T-cell (primary cell): ENCODE measurements around the gene VAMP7. TPM values are rescaled to one million over a fixed set of nuclear protein-coding genes. Genes with fewer than 3 reads are reported as not detected.
"Not testable (repeated sequence)": the region's sequence is repeated elsewhere in the genome, so short reads cannot be mapped to it uniquely, and the experiment has no call there.

Experiments
- ATAC-seq, 4 experiments: fragments of 200-7000 bp in 3 of 4; fragments of 150-1000 bp in 1 of 4; cut with Tn5 transposase; replicated peaks in 1 of 4; 1 replicate in 3 of 4; 2 replicates in 1 of 4; pipeline ENCODE4 v1.10.0; 2021; ENCODE audit warnings: moderate library complexity in 3 of 4, mild to moderate bottlenecking in 2 of 4, moderate number of reproducible peaks in 1 of 4
- CTCF ChIA-PET, 2 donors: fragments of 300-600 bp; sonication (Branson Sonifier 250); formaldehyde crosslinking; loops; one replicate each; lab custom pipeline; 2022; ENCODE audit warnings: antibody characterized with exemption in 2 of 2; lab: Charles Lee
- POLR2A ChIA-PET, 2 donors: fragments of 300-600 bp; sonication (Branson Sonifier 250); formaldehyde crosslinking; loops; one replicate each; lab custom pipeline; 2022; ENCODE audit warnings: antibody characterized with exemption in 2 of 2; lab: Charles Lee
- DNase-seq, 35 experiments: peaks; one replicate each; pipeline versions ENCODE4 v3.0.0 to v3.0.0-alpha.2; 2013 to 2023
- H3K27ac ChIP-seq: one replicate; pipeline ENCODE4 v1.5.1; 2013; ENCODE audit warnings: low read length
- H3K27me3 ChIP-seq, 2 experiments: replicated peaks in 1 of 2; 1 replicate in 1 of 2; 2 replicates in 1 of 2; pipeline versions ENCODE4 v1.6.1 to v1.7.0; 2013; ENCODE audit warnings: low read length in 1 of 2, mixed read lengths in 1 of 2; ENCODE audit not compliant: control insufficient read depth in 2 of 2, insufficient read depth in 2 of 2; ENCODE audit errors: extremely low read depth in 1 of 2
- H3K36me3 ChIP-seq, 2 donors: 1 replicate in 1 of 2; 2 replicates in 1 of 2; pipeline versions ENCODE4 v1.6.1 to v1.7.0; 2013; ENCODE audit warnings: low read length in 1 of 2; ENCODE audit not compliant: control insufficient read depth in 2 of 2, insufficient read depth in 1 of 2; ENCODE audit errors: extremely low read depth in 1 of 2
- H3K4me1 ChIP-seq, 2 experiments: 1 replicate in 1 of 2; 2 replicates in 1 of 2; pipeline versions ENCODE4 v1.6.1 to v1.7.0; 2013; ENCODE audit warnings: low read length in 2 of 2, mixed read lengths in 1 of 2; ENCODE audit not compliant: insufficient read depth in 2 of 2, control insufficient read depth in 1 of 2; ENCODE audit errors: extremely low read depth in 1 of 2
- H3K4me3 ChIP-seq, 2 donors: 1 replicate in 1 of 2; 2 replicates in 1 of 2; pipeline versions ENCODE4 v1.5.1 to v1.7.0; 2013; ENCODE audit warnings: mild to moderate bottlenecking in 2 of 2, low read length in 1 of 2, moderate library complexity in 1 of 2; ENCODE audit not compliant: control insufficient read depth in 1 of 2; ENCODE audit errors: extremely low read depth in 1 of 2
- H3K9me3 ChIP-seq: 2 replicates; pipeline ENCODE4 v1.7.0; 2013
- H3K27ac Mint-ChIP-seq, 2 donors: one replicate each; pipeline ENCODE4 v1.8.0; 2020 to 2021; ENCODE audit warnings: mild to moderate bottlenecking in 2 of 2, mixed read lengths in 2 of 2
- H3K27me3 Mint-ChIP-seq, 2 donors: one replicate each; pipeline ENCODE4 v1.8.0; 2021 to 2022; ENCODE audit warnings: mixed read lengths in 2 of 2
- H3K36me3 Mint-ChIP-seq: one replicate; pipeline ENCODE4 v1.8.0; 2021; ENCODE audit warnings: mixed read lengths
- H3K4me1 Mint-ChIP-seq, 3 donors: one replicate each; pipeline ENCODE4 v1.8.0; 2020 to 2022; ENCODE audit warnings: mixed read lengths in 3 of 3, mild to moderate bottlenecking in 1 of 3
- H3K4me3 Mint-ChIP-seq, 3 donors: one replicate each; pipeline ENCODE4 v1.8.0; 2020 to 2022; ENCODE audit warnings: mild to moderate bottlenecking in 3 of 3, mixed read lengths in 3 of 3, moderate library complexity in 3 of 3
- H3K9me3 Mint-ChIP-seq, 3 donors: one replicate each; pipeline ENCODE4 v1.8.0; 2020 to 2022; ENCODE audit warnings: mixed read lengths in 3 of 3
- WGBS: methylation state at CpG from one replicate; pipeline ENCODE4 v1.1.5; 2013; ENCODE audit warnings: missing lambda C conversion rate; ENCODE audit not compliant: insufficient coverage; 5-methylcytosine and 5-hydroxymethylcytosine counted together
- total RNA-seq, 35 experiments: library from RNA in 6 of 35; stranded (reverse) in 6 of 35; fragments of 120-200 nt in 1 of 35; gene quantifications; one replicate each; pipeline versions ENCODE4 v1.2.1 to v1.2.4 and lab custom pipeline; 2013 to 2026

Gene VAMP7
- total RNA-seq, 5 donors from 2014 or later (not counting 1 experiment from before 2014, with no cell fraction given) = 18.8 to 23.5 (median 19.5) TPM

DNA sequence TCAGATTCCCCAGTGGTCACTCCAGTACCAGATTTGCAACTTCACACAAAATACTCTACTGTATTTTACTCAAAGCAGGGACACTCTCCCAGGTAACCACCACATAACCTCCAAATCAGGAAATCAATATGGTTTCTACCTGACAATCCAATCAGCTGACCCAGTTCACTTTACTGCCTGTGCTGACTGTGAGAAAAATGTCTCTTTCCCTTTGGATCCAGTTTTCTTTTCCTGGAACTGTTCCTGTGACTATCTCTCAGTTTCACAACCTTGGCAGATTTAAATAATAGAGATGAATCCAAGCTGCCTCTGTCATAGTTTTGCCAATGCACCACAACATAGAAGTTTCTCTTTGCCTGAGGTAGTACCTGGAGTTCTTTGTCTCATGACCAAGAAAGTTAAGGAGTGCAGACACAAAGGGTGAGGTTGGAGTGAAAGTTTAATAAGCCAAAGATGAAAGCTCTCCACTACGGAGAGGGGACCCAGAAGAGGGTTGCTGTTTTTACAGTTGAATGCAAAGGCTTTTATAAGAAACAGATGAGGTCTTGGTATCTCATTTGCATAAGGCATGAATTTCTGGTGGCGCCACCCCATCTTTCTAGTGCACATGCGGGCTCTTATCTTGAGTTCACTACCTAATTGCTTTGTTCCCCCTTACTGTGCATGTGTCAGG lies 86.6 kb downstream of the VAMP7 start:
- H3K27me3 ChIP-seq = peaks cover 0 to 7% of the 10 kb centered on the region in 2 experiments
- CTCF ChIA-PET = no interaction called here
- POLR2A ChIA-PET = no interaction called here
- no peak overlapping the region for H3K27ac ChIP-seq
- no peaks in the 10 kb centered on the region for H3K36me3 Mint-ChIP-seq
- H3K9me3 Mint-ChIP-seq = peaks cover 12 to 32% (median 19%) of the 10 kb centered on the region in 3 donors
- H3K36me3 ChIP-seq = no peaks in the 10 kb centered on the region
- H3K4me1 Mint-ChIP-seq = peaks cover 0 to 8% (median 0%) of the 10 kb centered on the region in 3 donors
- DNase-seq (no peak), ATAC-seq (no peak)
- peaks cover 8 to 35% of the 10 kb centered on the region in 2 donors for H3K27me3 Mint-ChIP-seq
- 20% methylated on average over 2 of the region's 3 CpGs for WGBS
- no peak overlapping the region for H3K27ac Mint-ChIP-seq
- no peaks in the 10 kb centered on the region for H3K9me3 ChIP-seq
- no peak overlapping the region for H3K4me3 ChIP-seq
- no peak overlapping the region for H3K4me3 Mint-ChIP-seq
- H3K4me1 ChIP-seq = no peaks in the 10 kb centered on the region

DNA sequence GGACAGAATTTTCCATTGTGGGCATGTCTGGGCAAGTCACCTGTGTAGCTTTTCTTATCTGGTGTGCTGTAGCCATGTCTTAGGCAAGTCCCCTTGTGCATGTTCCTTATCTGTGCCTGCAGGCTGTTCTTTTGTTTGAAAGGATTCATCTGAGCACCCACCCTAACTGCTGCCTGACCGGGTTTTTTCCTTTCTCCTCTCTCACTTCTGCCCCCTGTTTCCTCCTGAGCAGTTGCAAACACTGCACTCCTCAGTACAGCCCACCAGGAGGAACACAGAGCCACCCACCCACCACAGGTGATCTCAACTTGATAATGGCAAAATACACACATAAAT lies 87.1 kb downstream of the VAMP7 start:
- no peak for DNase-seq
- 44% methylated on average over 1 of the region's 1 CpG for WGBS
- H3K27me3 Mint-ChIP-seq = peaks cover 8 to 35% of the 10 kb centered on the region in 2 donors
- H3K36me3 Mint-ChIP-seq = no peaks in the 10 kb centered on the region
- no peak overlapping the region for H3K27ac Mint-ChIP-seq
- Histone ChIP-seq H3K9me3 (no peaks in the 10 kb centered on the region), H3K4me3 (no peak overlapping the region), H3K4me1 (no peaks in the 10 kb centered on the region), H3K27me3 (peaks cover 0 to 7% of the 10 kb centered on the region in 2 experiments), H3K36me3 (no peaks in the 10 kb centered on the region), H3K27ac (no peak overlapping the region)
- no peak overlapping the region for H3K4me3 Mint-ChIP-seq
- POLR2A ChIA-PET = no interaction called here
- no peak for ATAC-seq
- peaks cover 0 to 8% (median 0%) of the 10 kb centered on the region in 3 donors for H3K4me1 Mint-ChIP-seq
- CTCF ChIA-PET = no interaction called here
- peaks cover 12 to 32% (median 19%) of the 10 kb centered on the region in 3 donors for H3K9me3 Mint-ChIP-seq

DNA sequence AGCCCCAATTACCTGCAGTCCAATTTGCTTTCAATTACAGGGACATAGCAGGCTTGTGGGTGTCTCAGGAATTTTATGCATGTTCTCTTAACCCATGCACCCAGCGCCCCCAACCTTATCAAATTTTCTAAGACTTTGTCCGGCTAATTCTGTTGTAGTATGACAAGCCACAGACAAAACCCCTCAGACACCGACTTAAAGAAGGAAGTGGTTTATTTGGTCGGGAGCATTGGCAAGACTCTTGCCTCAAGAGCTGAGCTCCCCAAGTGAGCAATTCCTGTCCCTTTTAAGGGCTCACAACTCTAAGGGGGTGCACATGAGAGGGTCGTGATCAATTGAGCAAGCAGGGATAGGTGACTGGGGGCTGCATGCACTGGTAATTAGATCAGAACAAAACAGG lies 87.6 kb downstream of the VAMP7 start:
- Mint-ChIP-seq H3K4me1 (peaks cover 0 to 8% (median 0%) of the 10 kb centered on the region in 3 donors), H3K36me3 (no peaks in the 10 kb centered on the region), H3K4me3 (no peak overlapping the region), H3K27me3 (peaks cover 8 to 35% of the 10 kb centered on the region in 2 donors), H3K27ac (peak overlapping the region in 1 of 2 donors; percentile 4), H3K9me3 (peaks cover 9 to 30% (median 17%) of the 10 kb centered on the region in 3 donors)
- H3K27ac ChIP-seq = no peak overlapping the region
- H3K27me3 ChIP-seq = peaks cover 0 to 7% of the 10 kb centered on the region in 2 experiments
- WGBS = no CpG with 5 or more reads among the region's 5 CpGs
- CTCF ChIA-PET = no interaction called here
- no peaks in the 10 kb centered on the region for H3K36me3 ChIP-seq
- ATAC-seq (no peak), DNase-seq (no peak)
- POLR2A ChIA-PET = no interaction called here
- H3K9me3 ChIP-seq = no peaks in the 10 kb centered on the region
- no peak overlapping the region for H3K4me3 ChIP-seq
- H3K4me1 ChIP-seq = no peaks in the 10 kb centered on the region

DNA sequence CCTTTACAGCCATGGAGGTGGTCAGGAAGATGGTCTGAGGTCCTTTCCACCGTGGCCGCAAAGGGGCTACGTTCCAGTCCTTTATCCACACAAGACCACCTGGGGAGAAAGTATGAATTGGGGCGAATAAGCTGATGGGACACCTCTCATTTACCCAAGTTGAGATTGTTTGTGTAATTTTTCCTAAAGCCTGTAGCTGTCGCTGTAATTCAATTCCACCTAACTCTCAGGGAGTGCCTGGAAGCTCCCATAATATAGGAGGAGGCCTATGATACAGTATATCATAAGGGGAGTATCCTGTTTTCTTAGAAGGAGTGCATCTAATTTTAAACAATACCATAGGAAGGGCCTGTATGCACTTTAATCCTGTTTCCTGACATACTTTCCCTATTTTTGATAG lies 90.5 kb downstream of the VAMP7 start:
- H3K4me3 ChIP-seq, H3K36me3 ChIP-seq, H3K36me3 Mint-ChIP-seq, DNase-seq, POLR2A ChIA-PET, H3K4me1 ChIP-seq, H3K27ac ChIP-seq, H3K27ac Mint-ChIP-seq, H3K4me3 Mint-ChIP-seq, CTCF ChIA-PET, H3K27me3 ChIP-seq, H3K4me1 Mint-ChIP-seq, ATAC-seq, H3K9me3 ChIP-seq: not testable (repeated sequence)
- Mint-ChIP-seq H3K9me3 (peaks cover 7 to 18% (median 11%) of the 10 kb centered on the region in 3 donors), H3K27me3 (peaks cover 12 to 34% of the 10 kb centered on the region in 2 donors)
- WGBS = no CpG with 5 or more reads among the region's 5 CpGs

DNA sequence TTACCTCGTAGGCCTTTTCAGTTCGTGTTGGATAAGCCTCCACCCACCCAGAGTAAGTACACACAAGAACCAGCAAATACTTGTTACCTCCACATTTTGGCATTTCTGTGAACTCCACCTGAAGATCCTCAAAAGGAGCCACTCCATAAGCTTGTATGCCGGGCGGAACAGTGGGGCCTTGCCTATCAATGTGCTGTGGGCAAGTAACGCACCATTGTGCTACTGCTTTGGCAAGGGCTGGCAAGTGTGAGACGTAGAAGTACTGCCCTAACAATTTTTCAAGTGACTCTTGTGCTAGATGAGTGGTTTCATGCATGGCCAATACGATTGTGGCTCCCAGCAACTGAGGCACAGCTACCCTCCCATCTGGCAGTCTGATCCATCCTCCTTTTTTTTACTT lies 91.1 kb downstream of the VAMP7 start:
- CTCF ChIA-PET, H3K4me3 Mint-ChIP-seq, H3K27ac Mint-ChIP-seq: not testable (repeated sequence)

DNA sequence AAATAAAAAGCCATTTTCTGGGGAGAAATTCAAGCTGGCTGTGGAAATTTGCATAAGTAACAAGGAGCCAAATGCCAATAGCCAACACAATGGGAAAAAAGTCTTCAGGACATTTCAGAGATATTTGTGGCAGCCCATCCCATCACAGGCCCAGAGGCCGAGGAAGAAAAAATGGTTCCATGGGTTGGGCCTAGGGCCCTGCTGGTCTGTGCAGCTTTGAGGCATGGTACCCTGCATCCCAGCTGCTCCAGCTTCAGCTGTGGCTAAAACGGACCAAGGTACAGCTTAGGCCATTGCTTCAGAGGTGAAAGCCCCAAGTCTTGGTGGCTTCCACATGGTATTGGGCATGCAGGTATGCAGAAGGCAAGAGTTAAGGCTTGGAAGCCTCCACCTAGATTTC lies 102.2 kb downstream of the VAMP7 start:
- no peaks in the 10 kb centered on the region for H3K36me3 Mint-ChIP-seq
- 100% methylated on average over 2 of the region's 2 CpGs for WGBS
- H3K27me3 ChIP-seq = no peaks in the 10 kb centered on the region

More for the DNA sequence above, 91.1 kb downstream of the VAMP7 start:
- H3K4me1 ChIP-seq, H3K27me3 ChIP-seq, ATAC-seq, H3K36me3 ChIP-seq, DNase-seq, POLR2A ChIA-PET, H3K27ac ChIP-seq, H3K4me3 ChIP-seq, H3K36me3 Mint-ChIP-seq, H3K9me3 ChIP-seq, H3K4me1 Mint-ChIP-seq: not testable (repeated sequence)
- peaks cover 7 to 18% (median 11%) of the 10 kb centered on the region in 3 donors for H3K9me3 Mint-ChIP-seq
- peaks cover 10 to 30% of the 10 kb centered on the region in 2 donors for H3K27me3 Mint-ChIP-seq
- WGBS = 84% methylated on average over 3 of the region's 7 CpGs

More for the DNA sequence above, 102.2 kb downstream of the VAMP7 start:
- Histone ChIP-seq H3K9me3 (no peaks in the 10 kb centered on the region), H3K4me3 (no peak overlapping the region), H3K4me1 (no peaks in the 10 kb centered on the region), H3K27ac (no peak overlapping the region), H3K36me3 (no peaks in the 10 kb centered on the region)
- CTCF ChIA-PET = no interaction called here
- ATAC-seq (no peak), DNase-seq (no peak)
- Mint-ChIP-seq H3K4me1 (no peaks in the 10 kb centered on the region), H3K4me3 (no peak overlapping the region), H3K27ac (no peak overlapping the region), H3K9me3 (peaks cover 3 to 7% (median 3%) of the 10 kb centered on the region in 3 donors), H3K27me3 (peaks cover 0 to 12% of the 10 kb centered on the region in 2 donors)
- POLR2A ChIA-PET = no interaction called here
